Hematopoietic multipotent progenitor cell treated with erythropoietin and hydrocortisone succinate and interleukin-3 and kit ligand, for 15 days (in vitro differentiated cells): ENCODE data around the gene S100A13.
"Not testable (repeated sequence)": the region's sequence is repeated elsewhere in the genome, so short reads cannot be mapped to it uniquely, and the experiment has no call there.

Source experiments
- DNase-seq: peaks from one replicate; pipeline ENCODE4 v3.0.0-alpha.2; 2015; ENCODE audit warnings: low spot score

Gene S100A13

DNA sequence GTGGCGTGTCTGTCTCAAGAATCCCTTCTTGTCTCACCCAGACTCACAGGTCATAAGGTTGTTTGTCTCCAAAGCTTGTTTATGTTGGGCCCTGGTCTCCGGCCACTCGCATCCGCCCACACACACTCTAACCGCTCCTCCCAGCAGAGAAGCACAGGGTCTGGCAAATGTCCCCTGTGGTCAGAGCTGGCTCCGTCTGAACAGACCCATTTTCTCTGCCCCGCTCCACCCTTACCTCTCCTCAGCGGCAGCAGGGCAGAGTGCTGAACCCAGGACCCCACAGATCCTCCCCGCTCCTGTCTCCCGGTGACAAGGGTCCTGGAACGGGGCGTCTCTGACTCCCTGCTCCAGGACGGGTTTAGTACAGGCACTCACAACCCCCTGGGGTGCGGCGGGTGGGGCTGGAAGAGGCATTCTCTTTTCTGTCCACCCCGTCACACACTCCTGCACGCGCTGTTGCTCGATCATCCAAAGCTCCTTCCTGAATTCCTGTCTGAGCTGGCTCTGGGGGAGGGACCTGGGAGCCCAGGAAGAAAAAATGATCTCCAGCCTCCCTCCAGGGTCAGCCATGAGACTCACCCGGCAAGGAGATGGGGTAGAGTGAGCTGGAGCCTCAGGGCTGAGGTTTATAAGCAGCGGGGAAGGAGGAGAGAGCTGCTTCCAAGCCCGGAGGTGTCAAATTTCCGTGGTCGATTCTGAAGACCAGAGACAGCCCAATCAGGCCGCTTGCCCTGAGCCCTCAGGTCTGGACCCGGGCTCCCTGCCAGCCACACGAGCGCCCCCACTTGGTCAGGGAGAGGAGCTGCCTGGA is at the start of gene S100A13:
Gene S100A13, minus strand, starts transcription at position 602 of the 811 bp plus-strand sequence. CDS start 1,033 bp downstream, outside the sequence.
- no peak for DNase-seq

DNA sequence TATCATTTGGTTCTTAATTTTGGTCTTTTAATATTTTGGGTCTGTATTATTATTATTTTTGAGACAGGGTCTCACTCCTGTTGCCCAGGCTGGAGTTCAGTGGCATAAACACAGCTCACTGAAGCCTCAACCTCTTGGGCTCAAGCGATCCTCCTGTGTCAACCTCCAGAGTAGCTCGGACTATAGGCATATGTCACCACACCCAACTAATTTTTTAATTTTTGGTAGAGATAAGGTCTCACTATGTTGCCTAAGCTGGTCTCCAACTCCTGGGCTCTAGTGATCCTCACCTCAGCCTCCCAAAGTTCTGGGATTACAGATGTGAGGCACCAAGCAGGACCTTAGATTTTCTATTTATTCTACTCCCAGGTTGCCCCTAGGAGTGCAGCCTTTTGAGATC is 46.2 kb upstream of the S100A13 start:
- DNase-seq: no peak

DNA sequence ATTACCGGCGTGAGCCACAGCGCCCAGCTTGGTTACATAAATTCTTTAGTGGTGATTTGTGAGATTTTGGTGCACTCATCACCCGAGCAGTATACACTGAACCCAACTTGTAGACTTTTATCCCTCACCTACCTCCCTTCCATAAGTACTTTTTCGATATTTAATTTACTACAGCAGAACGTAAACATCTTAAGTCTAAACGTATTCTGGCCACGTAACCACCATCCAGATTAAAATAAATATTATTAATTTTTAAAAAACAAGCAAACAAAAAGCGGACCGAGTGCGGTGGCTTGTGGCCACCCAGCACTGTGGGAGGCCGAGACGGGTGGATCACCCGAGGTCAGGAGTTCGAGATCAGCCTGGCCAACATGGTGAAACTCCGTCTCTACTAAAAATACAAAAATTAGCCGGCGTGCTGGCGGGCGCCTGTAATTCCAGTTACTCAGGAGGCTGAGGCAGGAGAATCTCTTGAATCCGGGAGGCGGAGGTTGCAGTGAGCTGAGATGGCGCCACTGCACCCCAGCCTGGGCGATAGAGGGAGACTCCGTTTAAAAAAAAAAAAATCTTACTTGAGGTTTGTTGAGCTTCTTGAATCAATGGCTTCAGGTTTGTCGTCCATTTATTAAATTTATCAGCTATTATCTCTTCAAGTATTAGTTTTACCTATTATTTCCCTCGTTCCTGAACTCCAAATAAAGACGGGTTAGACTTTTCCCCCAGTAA is 44.5 kb upstream of the S100A13 start:
- peak; percentile 51 for DNase-seq

DNA sequence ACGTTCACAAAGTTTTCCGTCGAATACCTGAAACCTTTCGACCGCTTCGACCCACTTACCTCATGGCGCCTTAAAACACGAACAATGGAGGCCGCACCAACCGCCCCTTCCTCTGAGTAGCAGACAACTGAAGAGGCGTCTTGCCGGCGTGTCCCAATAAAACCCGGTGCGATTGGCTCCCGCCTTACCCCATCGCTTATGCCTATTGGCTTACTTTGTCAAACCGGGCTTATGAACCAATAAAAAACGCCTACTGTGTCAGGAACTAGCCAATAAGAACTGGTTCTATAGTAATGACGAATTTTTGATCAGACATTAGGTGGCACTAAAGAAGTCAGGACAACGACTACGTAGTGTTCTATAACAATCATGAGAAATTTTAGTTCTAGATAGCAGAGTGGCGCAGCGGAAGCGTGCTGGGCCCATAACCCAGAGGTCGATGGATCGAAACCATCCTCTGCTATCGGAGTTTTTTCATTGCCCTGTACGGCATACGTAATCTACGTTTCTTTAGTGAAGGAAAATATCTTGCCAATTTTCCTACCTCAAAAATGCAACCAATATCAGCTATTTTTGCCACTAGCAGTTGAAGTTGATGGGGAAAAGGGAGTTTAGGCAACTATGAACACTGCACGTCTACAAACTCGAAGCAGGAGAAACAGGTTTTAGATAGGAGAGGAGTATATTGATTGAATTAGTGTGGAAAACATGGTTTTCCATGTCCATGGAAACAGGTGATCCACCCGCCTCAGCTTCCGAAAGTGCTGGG is 43.7 kb upstream of the S100A13 start, which contains the start of gene ILF2:
Gene ILF2, minus strand, starts transcription at position 135 of the 769 bp plus-strand sequence. Its CDS starts 71 bp downstream, at position 64.
- peak; percentile 99 for DNase-seq

DNA sequence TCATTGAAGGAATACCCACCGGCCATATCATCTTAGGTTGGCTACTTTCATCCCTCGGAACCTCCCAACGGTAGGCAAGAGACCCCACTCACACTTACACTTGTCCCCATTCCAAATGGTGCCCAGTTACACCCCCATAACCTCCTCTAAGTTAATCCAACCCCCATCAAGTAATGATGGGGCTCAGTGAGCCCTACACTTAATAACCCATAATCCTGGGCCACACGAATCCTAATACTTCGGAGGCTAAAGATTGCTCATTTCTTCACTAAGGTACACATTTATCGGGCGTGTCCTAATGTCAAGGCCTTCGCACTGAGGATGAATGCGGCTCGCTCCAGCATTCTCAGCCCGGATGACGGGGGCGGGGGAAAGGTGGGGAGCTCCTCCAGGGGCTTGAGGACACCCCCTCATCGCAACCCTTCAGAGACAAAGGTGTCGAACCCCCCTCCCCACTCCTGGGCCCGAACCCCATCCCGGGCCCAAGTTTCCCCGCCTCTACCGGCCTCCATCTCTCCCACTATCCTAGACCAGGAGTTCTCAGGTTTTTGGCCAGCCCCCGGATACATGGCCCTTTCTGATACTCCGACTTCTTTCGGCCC is 43.1 kb upstream of the S100A13 start:
- DNase-seq: no peak

DNA sequence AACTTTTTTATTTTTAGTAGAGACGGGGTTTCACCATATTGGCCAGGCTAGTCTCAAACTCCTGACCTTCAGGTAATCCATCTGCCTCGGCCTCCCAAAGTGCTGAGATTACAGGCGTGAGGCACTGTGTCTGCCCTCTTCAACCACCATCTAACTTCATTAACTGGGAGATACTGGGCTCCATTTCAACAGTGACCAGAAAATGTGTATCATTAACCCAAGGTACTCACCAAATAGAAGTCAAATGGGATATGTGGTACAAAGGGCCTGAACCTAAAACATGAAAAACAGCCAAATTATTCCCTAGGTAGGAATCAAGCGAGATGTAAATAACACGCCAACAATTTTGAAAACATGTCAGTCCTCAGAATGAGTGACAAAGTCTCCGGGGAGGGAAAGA is 42.3 kb upstream of the S100A13 start:
- DNase-seq: no peak

DNA sequence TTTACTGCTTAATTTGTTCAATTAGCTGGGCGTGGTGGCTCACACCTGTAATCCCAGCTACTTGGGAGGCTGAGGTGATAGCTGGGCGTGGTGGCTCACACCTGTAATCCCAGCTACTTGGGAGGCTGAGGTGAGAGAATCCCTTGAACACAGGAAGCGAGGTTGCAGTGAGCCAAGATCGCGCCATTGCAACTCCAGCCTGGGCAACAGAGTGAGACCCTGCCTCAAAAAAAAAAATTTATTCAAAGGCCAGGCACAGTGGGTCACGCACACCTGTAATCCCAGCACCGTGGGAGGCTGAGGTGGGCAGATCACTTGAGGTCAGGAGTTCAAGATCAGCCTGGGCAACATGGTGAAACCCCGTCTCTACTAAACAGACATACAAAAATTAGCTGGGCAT is 41.4 kb upstream of the S100A13 start:
- not testable (repeated sequence) for DNase-seq

DNA sequence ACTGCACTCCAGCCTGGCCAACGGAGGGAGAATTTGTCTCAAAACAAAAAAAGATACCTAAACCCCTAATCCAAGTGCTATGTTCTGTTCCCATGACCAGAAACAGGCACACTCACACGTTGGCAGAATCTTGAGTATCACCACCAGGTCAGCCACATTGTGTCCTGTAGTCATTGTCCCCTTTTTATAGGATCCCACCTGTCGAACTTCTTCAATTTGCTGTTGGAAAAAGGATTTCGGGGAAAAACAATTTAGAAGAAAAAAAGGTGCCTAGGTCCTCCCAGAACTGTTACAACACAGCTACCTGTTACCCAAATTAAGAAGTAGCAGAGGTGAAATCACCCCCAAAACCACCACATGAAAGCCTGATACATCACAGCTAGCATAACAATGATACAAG is 40.1 kb upstream of the S100A13 start:
- no peak for DNase-seq

DNA sequence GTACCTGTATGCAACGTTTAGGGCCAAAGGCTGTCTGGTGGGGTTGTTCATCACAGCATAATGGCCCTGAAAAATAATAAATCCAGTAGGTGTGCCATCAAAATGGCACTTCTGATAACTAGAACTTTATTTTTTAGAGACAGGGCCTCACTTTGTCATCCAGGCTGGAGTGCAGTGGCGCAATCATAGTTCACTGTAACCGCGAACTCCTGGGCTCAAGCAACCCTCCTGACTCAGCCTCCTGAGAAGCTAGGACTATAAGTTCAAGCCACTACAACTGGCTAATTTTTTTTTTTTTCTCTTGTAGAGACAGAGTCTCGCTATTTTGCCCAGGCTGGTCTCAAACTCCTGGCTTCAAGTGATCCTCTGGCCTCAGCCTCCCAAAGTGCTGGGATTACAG is 35.9 kb upstream of the S100A13 start:
- DNase-seq: no peak

DNA sequence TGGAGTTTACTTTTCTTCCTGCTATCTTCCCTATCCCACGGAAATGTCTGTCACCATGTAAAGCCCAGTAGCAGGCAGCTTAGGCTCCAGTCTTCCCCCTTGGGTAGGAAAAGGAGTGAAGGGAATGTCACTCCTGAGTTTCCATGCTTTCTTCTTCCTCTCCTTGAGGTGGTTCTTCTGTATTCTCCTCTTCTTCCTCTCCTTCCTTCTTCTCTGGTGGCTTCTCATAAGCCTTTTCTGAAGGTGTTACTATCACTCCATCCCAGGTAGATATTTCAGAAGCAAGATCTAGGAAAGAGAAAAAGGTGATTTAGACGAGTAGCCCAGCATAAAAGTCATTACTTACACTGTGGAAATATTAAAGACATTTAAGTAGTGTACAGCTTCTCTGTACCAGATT is 35.0 kb upstream of the S100A13 start:
- DNase-seq: no peak

DNA sequence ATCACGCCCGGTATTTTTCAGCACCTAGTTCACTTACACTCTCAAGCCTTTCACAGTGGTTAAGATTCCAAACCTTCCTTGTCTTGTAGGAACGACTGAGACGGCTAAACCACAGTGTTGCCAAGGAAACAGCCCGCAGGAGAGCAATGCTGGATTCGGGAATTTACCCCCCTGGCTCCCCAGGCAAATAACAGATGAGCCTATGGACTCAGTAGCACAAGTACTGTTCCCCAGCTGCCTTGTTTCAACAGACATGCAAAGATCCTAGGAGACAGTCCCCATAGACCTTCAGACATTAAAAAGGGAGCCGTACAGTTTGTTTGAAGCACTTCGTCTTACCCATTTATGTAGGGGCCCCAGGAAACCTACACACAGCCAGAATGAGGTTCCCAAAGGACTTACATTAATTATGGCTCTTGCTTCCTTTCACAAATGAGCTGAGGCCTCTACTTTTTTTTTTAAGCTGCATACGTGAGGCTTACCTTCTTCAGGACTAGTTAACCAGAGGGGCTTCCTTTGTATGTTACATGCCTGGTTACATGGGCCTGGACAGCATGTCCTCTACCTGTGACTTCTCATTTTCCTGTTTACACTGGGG is 33.9 kb upstream of the S100A13 start:
- DNase-seq: no peak

DNA sequence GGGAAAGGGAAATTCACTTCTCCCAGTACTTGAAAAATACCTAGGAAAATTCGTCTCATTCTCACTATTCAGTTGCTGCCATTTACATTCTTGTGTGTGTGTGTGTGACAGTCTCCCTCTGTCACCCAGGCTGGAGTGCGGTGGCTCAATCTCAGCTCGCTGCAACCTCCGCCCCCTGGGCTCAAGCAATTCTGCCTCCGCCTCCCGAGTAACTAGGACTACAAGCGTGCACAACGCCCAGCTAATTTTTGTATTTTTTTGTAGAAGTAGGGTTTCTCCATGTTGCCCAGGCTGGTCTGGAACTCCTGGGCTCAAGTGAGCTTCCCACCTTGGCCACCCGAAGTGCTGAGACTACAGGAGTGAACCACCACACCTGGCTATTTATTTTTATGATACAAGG is 32.4 kb upstream of the S100A13 start:
- DNase-seq: no peak

DNA sequence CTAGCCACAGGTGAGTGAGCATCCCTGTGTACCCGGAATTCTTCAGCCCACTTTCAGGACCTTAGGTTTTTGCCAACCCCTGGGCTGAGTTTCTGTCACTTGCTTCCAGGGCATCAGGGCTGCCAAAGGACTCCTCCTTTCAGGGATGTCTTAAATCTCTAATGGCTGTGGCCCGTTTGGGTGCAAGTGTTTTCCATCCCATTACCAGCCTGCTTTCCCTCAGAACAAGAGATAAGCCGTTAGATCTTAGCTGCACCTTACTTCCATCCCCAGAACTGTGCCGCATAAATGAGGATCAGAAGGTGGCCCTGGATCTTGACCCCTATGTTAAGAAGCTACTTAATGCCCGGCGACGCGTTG is 31.9 kb upstream of the S100A13 start:
- no peak for DNase-seq

DNA sequence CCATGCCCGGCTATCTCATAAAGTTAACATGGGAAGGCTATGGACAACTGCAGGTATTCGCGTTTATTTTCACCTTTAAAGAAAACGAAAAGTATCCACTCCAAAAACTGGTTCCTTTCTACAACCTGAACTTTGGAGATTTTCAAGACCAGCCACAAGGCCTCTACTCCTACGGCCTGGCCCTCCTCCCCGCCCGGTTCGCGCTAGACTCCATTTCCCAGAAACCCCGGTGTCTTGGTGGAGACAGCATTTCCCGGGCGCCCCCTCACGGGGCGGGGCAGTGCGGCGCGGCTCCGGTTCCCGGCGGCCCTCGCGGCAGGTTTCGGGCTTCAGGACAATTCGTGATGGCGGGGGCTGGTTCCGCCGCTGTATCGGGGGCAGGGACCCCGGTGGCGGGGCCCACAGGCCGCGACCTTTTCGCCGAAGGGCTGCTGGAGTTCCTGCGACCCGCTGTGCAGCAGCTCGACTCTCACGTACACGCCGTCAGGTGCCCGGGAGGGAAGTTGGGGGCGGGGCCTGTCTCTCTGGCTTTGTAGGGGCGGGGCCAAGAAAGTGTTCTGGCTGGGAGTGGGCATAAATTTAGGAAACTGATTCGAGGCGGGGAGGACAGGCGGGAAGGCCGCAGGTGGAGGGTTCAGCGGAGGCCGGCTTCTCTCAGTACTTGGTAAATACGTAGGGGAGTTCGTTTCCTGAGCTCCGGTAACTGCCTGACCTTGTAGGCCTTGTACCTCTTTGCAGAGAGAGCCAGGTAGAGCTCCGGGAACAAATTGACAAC is 31.3 kb upstream of the S100A13 start, which contains the start of gene SNAPIN:
Gene SNAPIN, plus strand, starts transcription at position 304 of the 775 bp plus-strand sequence. Its CDS starts 41 bp downstream, at position 345.
- DNase-seq: peak; percentile 92

DNA sequence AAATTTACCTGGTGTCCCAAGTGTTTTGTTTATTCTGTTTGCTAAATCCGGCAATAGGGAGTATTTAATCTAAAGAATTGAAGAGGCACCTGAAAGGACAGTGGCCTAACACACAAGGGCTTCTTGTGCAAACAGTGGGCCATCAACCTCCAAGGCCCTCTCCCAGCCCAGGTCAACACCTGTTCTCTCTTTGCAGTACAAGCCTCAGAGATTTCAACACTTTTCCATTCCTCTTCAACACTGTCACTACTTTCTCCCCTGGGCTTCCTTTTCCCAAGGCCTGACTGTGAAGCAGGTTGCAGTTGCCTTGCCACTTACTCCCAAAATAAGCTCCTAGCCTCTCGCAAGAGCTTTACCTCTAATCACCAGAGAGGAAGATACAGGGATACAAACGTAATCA is 28.0 kb upstream of the S100A13 start:
- no peak for DNase-seq

DNA sequence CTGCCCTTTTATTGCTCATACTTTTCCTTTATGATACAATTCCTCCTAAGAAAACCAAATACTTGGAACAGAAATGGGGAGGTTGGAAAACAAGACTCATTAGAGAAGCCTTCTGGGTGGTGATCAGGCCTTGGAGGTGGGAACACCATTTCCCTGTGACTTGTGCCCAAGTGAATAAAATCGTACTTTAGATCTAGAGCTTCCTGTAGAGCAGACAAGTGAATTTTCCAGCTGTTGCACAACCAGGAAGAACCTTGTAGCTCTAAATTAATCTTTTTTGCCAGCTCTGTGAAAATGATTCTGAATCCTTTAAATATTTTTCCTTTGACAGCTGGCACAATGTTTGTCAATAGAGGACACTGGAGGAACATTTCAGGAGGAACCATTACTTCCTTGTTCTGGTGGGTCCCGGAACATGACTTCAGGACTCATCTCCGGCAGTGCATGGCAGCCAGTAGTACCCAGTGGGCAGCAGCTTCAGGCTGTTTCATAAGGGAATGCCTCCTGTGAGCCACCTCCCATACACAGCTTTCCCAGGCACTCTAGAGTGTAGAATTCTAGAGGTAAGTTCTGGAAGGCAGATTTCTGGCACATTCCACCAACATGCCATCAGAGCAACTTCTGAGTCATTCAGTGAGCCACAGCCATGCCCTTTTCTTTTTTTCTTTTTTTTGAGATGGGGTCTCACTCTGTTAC is 25.6 kb upstream of the S100A13 start:
- DNase-seq: no peak

DNA sequence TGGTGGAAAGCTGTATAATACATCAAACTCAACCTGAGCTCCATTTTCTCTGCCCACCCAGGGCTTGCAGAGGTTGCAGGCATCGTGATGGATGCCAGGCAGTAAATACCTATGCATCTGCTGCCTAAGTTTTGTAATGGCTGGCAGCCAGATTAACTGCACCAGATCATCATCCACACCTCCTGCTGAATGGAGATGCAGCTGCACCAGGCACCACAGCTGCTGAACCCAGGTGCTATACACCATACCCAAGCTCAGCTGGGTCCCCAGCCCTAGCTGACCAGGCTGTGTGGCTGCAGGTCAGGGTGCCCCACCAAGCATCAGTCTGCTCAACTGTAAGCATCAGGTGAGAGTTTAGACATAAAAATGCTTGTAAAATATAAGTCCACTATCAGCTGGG is 24.5 kb upstream of the S100A13 start:
- no peak for DNase-seq

DNA sequence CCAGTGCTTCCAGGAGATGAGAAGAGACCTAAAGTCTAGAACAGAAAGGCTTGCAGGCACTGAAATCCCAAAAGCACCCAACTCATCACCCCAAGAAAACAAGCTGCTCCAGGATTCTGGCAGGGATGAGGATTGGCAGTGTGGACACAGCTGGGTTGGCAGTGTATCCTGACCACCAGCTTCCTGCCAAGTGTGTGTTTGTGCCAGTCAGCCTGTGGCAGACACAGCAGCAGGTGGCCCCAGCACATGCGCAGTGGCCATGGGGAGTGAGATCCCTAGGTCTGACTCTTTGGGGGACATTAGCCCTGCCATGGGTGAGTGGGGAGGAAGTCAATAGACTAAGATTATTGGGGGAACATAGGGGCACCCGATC is 22.5 kb upstream of the S100A13 start:
- no peak for DNase-seq

DNA sequence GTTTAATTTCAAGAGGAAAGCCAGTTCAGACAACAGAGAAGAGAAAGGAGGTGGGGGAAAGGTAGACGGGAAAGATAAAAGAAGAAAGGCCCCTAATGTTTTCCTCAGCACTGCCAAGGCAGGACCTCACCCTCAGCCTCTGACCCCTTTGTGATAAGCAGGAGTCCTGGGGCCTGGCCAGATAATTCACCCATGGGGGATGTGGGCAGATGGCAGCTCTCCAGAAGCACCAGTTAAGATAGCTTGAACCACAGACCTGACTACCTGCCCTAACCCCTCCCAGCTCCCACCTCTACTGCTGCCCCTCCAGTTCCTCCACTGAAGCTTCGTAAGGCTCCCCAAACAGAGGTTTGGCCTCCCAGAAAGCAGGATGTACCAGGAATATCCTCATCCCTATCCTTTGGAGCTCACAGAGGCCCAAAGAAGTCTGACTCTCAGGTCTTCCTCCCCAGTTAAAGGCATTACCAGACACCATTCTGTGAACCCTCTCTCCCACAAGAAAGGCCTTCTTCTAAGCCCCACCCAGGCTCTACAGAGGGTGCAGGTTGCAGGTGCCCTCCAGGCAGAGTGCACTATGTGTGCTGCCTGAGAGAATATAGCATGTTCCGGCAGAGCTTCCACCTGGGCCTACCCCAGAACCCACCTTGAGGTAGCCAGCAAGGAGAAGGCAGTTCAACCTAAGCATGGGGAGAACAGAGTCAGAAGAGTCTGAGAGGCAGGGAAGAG is 22.0 kb upstream of the S100A13 start:
- DNase-seq: peak; percentile 34
